CD4-positive, alpha-beta T cell treated with Interferon alpha-2 for 1 hour (primary cell): ENCODE measurements around the gene NUDT19.
A peak's percentile ranks its signal among the peaks of the same experiment; 100 is the strongest.
"Not testable (repeated sequence)": the region's sequence is repeated elsewhere in the genome, so short reads cannot be mapped to it uniquely, and the experiment has no call there.

ENCODE experiments used
- DNase-seq, 2 donors: peaks; one replicate each; pipeline ENCODE4 v3.0.0-alpha.2; 2020 to 2022

NUDT19 gene

GRCh38 chr19:32675720-32676185 lies 15.9 kb upstream of the NUDT19 start, which contains the start of gene RGS9BP:
Gene RGS9BP, plus strand, starts transcription at chr19:32675848. Its CDS starts 416 bp downstream, at chr19:32676264.
- DNase-seq: peak; percentile 65 to 78

GRCh38 chr19:32676186-32676894 lies 15.3 kb upstream of the NUDT19 start:
- peak in 1 of 2 donors; percentile 26 for DNase-seq

- no peak for DNase-seq
Measured at GRCh38 chr19:32676895-32677359, 14.7 kb upstream of the NUDT19 start.

- no peak for DNase-seq
Measured at GRCh38 chr19:32677657-32678056, 14.0 kb upstream of the NUDT19 start.

- no peak for DNase-seq
Measured at GRCh38 chr19:32680986-32681385, 10.6 kb upstream of the NUDT19 start.

- no peak for DNase-seq
Measured at GRCh38 chr19:32682317-32682716, 9.3 kb upstream of the NUDT19 start.

GRCh38 chr19:32686847-32687475 lies 4.7 kb upstream of the NUDT19 start:
- no peak for DNase-seq

GRCh38 chr19:32687681-32688080 lies 3.9 kb upstream of the NUDT19 start:
- DNase-seq: no peak

- no peak for DNase-seq
Measured at GRCh38 chr19:32688311-32688710, 3.3 kb upstream of the NUDT19 start.

- peak; percentile 53 to 57 for DNase-seq
Measured at GRCh38 chr19:32691952-32692726, 518 bp downstream of the NUDT19 start.

- no peak for DNase-seq
Measured at GRCh38 chr19:32692727-32693061, 1.1 kb downstream of the NUDT19 start.

- DNase-seq: peak; percentile 52 to 62
Measured at GRCh38 chr19:32693151-32694108, 1.8 kb downstream of the NUDT19 start.

GRCh38 chr19:32694316-32694715 lies 2.7 kb downstream of the NUDT19 start:
- not testable (repeated sequence) for DNase-seq

GRCh38 chr19:32694851-32695250 lies 3.2 kb downstream of the NUDT19 start:
- not testable (repeated sequence) for DNase-seq

- DNase-seq: not testable (repeated sequence)
Measured at GRCh38 chr19:32695506-32695905, 3.9 kb downstream of the NUDT19 start.

- DNase-seq: not testable (repeated sequence)
Measured at GRCh38 chr19:32696771-32697170, 5.2 kb downstream of the NUDT19 start.

- not testable (repeated sequence) for DNase-seq
Measured at GRCh38 chr19:32700129-32700528, 8.5 kb downstream of the NUDT19 start.

GRCh38 chr19:32702010-32702409 lies 10.4 kb downstream of the NUDT19 start:
- DNase-seq: no peak

GRCh38 chr19:32704006-32704405 lies 12.4 kb downstream of the NUDT19 start:
- not testable (repeated sequence) for DNase-seq

GRCh38 chr19:32708457-32708856 lies 16.8 kb downstream of the NUDT19 start:
- DNase-seq: peak in 1 of 2 donors; percentile 31

GRCh38 chr19:32709032-32709431 lies 17.4 kb downstream of the NUDT19 start:
- no peak for DNase-seq

- no peak for DNase-seq
Measured at GRCh38 chr19:32711747-32712146, 20.1 kb downstream of the NUDT19 start.
